NCI-H187 treated with DMSO at 0.1 percent for 48 hours (cell line): Measurements from ENCODE around the gene RBM10.

Experiments
- DNase-seq: peaks from one replicate; lab custom pipeline; 2025; lab: John Stamatoyannopoulos, UW

The RBM10 gene

GRCh38 chrX:47218280-47218919, 73.4 kb downstream of the RBM10 start, which contains the start of gene CDK16:
TSS of gene CDK16 (plus strand) at chrX:47218681. CDS start at chrX:47223558, 4,877 bp downstream.
- peak; percentile 36 for DNase-seq

GRCh38 chrX:47218920-47219815, 74.1 kb downstream of the RBM10 start:
- DNase-seq: no peak

- no peak for DNase-seq
These were observed 76.7 kb downstream of the RBM10 start for GRCh38 chrX:47221756-47222155.

GRCh38 chrX:47222751-47223350, 77.8 kb downstream of the RBM10 start:
- no peak for DNase-seq

- DNase-seq: no peak
These were observed 78.6 kb downstream of the RBM10 start for GRCh38 chrX:47223476-47224250.

- no peak for DNase-seq
These were observed 79.4 kb downstream of the RBM10 start for GRCh38 chrX:47224266-47224895.

- DNase-seq: no peak
These were observed 79.9 kb downstream of the RBM10 start for GRCh38 chrX:47224896-47225290.

- no peak for DNase-seq
These were observed 81.0 kb downstream of the RBM10 start for GRCh38 chrX:47226071-47226470.

- no peak for DNase-seq
These were observed 81.7 kb downstream of the RBM10 start for GRCh38 chrX:47226531-47227333.

- no peak for DNase-seq
These were observed 82.2 kb downstream of the RBM10 start for GRCh38 chrX:47227334-47227583.

- DNase-seq: no peak
These were observed 83.7 kb downstream of the RBM10 start for GRCh38 chrX:47228550-47229270.

GRCh38 chrX:47229427-47229826, 84.4 kb downstream of the RBM10 start:
- no peak for DNase-seq

- DNase-seq: no peak
These were observed 85.3 kb downstream of the RBM10 start for GRCh38 chrX:47230136-47230868.

GRCh38 chrX:47231167-47231566, 86.1 kb downstream of the RBM10 start:
- DNase-seq: no peak

- DNase-seq: no peak
These were observed 87.3 kb downstream of the RBM10 start for GRCh38 chrX:47232197-47232802.

GRCh38 chrX:47232803-47233332, 87.8 kb downstream of the RBM10 start, which contains the start of gene USP11:
TSS of gene USP11 (plus strand) at chrX:47233009. CDS start at chrX:47233044, 35 bp downstream.
- DNase-seq: no peak

GRCh38 chrX:47233333-47234113, 88.5 kb downstream of the RBM10 start:
- peak; percentile 57 for DNase-seq

- DNase-seq: no peak
These were observed 89.6 kb downstream of the RBM10 start for GRCh38 chrX:47234583-47234982.
